Frontal cortex (tissue), 4 donors: ENCODE results near the gene EIF3B. TPM values are rescaled to one million over a fixed set of nuclear protein-coding genes. Genes with fewer than 3 reads are reported as not detected.
"Not testable (repeated sequence)": the region's sequence is repeated elsewhere in the genome, so short reads cannot be mapped to it uniquely, and the experiment has no call there.

Source experiments
- DNase-seq, 2 donors: peaks; one replicate each; pipeline ENCODE4 v3.0.0; 2012; ENCODE audit warnings: low spot score in 2 of 2
- FAIRE-seq: peaks from 2 replicates; lab custom pipeline; 2012; peaks lifted over from hg19 to GRCh38; lab: Jason Lieb, UNC
- total RNA-seq: library from RNA; depleted of rRNA; stranded (reverse); fragments of >200 nt; gene quantifications from one replicate; pipeline ENCODE4 v1.2.3, GENCODE V29; 2014
- donor health status: control.
- donor health status: control.
- donor health status: control.

The EIF3B gene
- total RNA-seq, 1 donor from 2014 or later: 62.8 TPM

DNA sequence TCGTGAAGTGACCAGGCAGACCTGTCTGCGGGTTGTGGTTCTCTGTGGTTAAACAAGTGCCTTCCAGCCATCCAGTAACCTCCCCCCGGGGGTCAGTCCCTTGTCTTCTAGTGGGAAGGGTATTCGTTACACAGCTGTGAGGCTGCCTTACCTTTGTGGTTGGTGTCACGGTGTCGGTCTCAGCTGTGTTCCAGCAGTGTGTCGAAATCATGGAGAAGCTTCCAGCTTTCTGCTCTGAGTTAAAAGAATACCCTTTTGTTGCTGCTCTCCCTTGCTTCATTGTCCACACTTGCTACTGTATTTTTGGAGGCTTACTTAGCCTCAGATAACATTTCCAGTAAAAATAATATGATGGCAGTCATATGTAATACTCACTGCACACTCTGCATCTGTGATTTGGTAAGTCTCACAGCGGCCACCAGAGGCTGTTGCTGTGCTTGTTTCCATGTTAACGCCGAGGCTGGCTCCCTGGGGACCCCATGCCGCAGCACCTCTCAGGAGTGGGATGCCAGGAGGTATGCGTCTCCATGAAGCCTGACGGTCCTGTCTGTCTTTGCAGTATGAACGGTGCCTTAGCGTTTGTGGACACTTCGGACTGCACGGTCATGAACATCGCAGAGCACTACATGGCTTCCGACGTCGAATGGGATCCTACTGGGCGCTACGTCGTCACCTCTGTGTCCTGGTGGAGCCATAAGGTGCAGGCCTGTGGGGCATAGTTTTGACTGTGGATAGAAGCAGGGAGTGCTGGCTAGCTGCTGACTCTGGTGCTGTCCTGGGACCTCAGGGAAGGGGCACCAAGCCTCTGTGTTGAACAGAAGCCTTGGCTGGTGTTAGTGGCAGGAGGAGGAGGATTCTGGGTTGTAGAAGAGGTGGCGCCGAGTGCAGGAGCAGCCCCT is 20.5 kb downstream of the EIF3B start:
- DNase-seq (no peak), FAIRE-seq (no peak)

DNA sequence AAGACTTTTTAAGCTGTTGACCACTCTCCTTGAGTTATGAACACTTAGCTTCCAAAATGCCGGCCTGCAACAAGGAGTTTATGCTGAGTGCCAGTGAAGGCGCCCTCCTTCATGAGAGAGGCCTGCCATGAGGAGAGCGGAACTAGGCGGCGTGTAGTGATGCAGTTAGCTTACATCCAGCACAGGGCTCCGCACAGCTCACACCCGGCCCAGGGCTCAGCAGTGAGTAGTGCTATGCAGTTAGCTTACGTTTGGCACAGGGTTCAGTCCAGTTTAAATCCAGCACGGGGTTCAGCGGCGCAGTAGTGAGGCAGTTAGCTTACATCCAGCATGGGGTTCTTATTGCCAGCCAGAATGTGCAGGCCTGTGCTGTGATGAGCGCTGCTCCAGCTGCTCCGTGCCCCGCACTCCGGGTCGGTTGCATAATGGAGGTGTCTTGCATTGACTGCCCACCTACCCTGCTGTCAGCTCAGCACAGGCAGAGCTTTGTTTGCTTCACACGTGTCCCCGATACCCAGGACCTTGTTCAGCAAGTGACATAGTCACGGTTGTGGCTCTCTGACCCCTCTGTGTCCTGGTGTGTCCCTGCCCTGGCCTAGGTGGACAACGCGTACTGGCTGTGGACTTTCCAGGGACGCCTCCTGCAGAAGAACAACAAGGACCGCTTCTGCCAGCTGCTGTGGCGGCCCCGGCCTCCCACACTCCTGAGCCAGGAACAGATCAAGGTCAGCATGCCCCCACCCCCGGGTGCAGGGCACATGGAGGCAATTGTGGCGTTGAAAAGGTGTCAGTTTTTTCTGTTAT is 21.9 kb downstream of the EIF3B start:
- DNase-seq (no peak), FAIRE-seq (no peak)

DNA sequence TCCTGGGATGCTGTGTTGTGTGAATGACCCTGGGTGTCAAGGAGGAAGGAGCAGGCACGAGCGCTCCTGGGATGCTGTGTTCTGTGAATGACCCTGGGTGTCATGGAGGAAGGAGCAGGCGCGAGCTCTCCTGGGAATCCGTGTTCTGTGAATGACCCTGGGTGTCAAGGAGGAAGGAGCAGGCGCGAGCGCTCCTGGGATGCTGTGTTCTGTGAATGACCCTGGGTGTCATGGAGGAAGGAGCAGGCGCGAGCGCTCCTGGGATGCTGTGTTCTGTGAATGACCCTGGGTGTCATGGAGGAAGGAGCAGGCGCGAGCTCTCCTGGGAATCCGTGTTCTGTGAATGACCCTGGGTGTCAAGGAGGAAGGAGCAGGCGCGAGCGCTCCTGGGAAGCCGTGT is 22.9 kb downstream of the EIF3B start:
- not testable (repeated sequence) for DNase-seq, FAIRE-seq

DNA sequence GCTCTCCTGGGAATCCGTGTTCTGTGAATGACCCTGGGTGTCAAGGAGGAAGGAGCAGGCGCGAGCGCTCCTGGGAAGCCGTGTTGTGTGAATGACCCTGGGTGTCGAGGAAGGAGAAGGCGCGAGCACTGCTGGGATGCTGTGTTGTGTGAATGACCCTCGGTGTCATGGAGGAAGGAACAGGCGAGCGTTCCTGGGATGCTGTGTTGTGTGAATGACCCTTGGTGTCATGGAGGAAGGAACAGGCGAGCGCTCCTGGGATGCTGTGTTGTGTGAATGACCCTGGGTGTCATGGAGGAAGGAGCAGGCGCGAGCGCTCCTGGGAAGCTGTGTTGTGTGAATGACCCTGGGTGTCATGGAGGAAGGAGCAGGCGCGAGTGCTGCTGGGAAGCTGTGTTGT is 23.5 kb downstream of the EIF3B start:
- FAIRE-seq: not testable (repeated sequence)

DNA sequence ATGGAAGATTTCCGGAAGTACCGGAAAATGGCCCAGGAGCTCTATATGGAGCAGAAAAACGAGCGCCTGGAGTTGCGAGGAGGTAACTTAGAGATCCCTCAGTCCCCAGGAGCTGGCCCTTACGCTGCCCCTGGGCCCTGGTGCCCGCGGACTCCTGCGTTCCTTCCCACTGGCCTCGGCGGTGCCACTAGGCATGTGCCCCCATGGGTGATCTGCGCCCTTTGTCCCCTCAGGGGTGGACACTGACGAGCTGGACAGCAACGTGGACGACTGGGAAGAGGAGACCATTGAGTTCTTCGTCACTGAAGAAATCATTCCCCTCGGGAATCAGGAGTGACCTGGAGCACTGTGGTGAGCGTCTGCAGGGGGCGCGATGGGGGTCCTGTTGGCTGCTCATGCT is 24.5 kb downstream of the EIF3B start:
- FAIRE-seq (no peak), DNase-seq (no peak)

More for the DNA sequence above, 23.5 kb downstream of the EIF3B start:
- not testable (repeated sequence) for DNase-seq

DNA sequence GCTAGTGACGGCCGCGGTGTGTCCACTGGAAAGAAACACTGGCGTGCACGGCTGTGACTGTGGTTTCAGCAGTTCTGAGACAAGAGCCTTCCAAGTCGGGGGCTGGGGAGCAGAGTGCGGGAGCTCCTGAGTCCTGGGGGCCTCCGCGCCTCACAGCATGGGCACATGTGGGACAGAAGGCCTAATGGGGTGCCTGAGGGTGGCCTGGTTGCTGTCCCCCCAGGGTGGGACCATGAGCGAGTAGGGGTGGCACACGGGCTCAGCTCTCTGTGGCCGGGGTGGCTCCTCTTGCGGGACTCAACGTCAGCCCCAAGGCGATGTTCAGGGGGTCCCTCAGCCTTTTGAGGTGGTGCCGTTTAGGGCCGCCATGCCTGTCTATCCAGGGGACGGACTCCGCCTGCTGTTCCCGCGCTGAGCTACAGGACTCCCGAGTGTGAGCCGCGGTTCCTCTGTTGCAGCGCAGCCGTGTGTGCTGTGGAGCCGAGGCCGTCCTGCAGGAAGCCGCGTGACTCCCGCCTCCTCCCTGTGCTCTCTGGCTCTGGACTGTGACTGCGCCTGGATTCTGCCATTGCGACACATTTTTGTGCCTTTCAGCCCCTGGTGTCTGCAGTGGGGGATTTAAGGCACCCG is 25.3 kb downstream of the EIF3B start:
- FAIRE-seq: no peak
- DNase-seq: no peak

DNA sequence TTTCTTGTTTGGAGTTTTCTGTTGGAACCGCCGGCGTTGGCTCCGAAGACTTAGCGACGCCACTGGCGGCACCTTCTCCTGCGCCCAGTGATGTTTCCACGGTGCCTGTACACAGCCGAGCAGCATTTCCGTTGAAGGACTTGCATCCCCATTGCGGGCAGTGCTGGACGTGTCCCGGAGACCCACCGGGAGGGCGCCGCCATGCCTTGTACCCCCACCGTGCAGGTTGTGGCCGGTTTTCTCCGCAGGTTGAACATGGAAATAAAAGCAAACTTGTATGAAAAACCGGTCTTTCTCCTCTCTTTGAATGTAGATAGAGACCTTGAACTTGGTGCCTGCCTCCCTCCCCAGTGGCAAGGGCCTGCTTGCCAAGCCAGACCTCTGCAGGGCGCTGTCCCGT is 25.8 kb downstream of the EIF3B start:
- FAIRE-seq (no peak), DNase-seq (no peak)

DNA sequence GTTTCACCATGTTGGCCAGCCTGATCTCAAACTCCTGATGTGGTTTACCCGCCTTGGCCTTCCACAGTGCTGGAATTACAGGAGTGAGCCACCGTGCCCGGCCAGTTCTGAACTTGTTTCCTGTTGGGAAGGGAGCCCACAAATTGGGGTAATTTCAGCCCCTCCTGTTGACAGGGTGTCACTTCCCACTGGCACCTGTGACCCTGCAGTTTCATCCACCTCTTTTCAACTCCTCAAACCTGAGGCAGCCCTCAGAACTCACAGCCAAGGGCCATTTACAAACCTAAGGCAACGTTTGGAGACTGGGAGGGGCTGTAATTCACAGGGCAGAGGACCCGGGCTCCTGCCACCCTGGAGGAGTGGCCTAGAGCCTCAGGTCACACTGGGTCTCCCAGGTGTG is 26.6 kb downstream of the EIF3B start:
- DNase-seq (no peak), FAIRE-seq (no peak)

DNA sequence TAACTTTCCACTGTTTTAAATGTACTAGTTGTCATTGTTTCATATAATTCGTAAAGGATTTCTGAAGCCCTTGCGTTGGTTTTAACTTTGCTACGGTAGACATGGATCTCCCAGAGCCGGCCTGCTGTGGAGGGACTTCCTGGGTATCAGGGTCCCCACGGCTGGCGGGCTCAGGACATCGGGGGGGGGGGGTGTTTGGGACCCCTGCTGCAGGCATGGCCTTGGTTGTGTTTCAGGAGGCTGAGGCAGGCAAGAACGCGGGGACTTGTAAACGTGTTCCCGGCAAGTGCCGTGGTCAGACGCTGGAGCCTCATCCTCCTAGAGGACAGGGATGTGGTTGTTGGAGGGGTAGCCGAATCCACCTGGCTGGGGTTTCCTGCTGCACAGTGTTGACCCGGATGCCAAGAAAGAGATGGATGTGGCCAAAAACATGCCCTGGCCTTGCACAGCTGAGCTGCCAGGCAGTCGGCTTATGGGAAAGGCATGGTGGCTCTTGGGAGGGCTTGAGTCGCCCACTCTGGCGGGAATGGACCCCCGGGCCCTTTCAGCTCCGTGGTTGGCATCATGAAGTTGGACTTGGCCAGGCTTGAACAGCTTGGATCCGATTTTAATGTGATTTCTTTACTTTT is 27.4 kb downstream of the EIF3B start:
- no peak for FAIRE-seq
- DNase-seq: no peak

DNA sequence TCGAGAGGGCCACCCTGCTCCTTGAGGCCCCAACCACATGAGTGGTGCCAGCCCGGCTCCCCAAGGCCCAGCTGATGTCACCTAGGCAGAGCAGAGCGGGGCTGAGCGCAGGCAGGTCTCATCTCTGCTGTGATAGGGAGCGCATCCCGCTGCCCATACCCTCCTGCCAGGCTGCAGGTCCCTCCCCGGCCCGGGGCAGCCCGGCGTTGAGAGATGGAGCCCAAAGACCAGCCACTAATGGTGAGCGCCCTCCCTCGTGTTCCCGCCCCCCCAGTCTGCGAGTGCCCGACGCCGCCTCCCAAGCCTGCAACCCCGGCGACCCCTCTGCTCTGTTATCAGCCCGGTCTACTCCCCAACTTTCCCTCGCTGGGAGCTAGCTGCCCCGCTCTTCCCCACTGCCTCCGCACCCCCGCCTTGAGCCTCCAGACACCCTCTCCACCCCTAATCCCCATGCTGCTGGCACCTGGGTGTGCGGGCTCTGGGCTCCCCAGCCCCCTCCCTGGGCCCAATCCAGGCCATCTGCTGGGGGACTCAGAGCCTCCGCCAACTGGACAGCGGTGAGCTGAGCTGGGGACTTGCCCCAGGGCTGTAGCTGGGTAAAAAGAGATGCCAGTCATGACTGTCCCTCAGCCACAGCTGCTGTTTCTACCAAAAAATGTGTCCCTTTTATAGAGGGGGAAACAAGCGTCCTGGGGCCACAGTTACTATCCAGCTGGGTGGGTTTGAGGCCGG is 29.1 kb downstream of the EIF3B start:
- no peak for FAIRE-seq
- no peak for DNase-seq

DNA sequence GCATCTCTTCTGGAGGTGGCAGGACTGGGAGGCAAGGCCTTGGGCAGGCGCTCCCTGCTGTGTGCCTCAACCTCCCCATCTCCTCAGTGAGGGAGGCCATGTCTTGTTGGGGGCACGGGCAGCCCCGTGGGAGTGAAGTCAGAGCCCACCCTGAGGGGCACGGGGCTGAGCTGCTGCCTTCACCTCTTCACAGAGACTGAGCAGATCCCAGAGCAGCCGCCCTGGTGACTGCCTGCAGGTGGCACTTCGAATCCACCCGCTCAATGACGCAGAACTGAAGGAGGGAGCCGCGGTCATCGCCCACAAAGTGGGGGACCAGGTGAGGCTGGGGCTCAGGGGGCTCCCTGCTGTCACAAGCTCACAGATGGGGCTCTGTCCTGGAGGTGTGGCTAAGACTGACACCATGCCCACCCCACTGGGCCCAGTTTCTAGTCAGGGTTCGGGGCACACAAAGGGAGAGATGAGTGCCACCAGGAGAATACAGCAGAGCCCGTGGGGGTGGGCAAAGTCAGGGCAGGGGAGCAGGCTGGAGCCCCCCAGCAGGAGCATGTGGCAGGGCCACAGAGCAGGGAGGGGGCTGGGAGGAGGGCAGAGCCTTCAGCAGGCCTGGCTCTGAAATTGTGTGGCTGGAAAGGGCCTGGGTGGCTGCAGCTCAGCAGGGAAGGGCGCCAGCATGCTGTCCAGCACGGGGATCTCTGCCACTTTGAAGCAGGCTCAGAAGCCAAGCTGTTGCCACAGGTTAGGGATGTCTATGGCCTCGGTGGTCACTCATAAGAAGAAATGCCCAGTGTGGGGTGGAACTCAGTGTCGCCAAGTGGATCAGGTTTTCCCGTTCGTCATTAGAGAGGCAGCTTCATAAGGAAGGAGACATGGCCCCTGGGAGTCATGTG is 30.0 kb downstream of the EIF3B start:
- DNase-seq: peak in 1 of 2 donors; percentile 55
- FAIRE-seq: no peak

DNA sequence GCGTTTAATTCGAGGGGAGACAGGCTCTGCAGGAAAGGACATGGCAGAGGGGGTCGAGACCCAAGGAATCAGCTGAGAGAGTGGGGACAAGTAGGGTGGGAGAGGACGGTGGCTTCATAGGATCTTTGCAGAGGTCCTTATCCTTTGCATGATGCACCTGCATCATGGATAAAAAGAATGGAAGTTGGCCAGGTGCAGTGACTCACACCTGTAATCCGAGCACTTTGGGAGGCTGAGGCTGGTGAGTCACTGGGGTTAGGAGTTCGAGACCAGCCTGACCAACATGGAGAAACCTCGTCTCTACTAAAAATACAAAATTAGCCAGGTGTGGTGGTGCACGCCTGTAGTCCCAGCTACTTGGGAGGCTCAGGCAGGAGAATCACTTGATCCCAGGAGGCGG is 31.5 kb downstream of the EIF3B start:
- not testable (repeated sequence) for FAIRE-seq, DNase-seq

DNA sequence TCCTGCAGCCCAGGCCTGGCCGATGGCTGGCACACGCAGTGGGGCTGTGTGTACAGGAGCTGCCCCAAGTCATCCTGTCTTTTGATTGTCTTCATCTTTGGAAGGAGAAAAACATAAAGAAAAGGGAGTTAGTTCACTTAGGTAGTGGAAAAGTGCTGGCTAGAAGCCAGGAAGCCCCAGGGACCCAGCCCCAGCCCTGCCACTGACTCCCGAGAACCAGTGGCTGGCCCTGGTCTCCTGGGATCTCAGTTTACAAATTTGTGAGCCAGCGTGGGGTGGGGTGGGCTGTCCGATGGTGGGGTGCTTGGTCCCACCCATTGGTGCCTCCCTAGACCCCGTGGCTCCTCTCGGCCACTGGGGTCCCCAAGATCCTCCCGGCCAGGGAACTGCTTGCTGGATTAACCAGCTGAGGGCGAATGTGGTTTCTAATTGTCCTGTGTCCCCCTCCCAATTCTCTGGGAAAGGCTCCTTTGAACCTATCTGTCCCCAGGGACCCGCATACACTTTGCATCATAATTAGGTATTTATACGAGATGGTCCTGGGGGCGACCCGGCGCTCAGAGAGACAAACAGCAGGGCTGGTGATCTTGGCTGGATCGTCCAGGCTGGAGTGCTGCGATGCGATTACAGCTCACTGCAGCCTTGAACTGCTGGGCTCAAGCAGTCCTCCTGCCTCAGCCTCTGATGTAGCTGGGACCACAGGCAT is 32.5 kb downstream of the EIF3B start:
- DNase-seq: no peak
- FAIRE-seq: no peak

DNA sequence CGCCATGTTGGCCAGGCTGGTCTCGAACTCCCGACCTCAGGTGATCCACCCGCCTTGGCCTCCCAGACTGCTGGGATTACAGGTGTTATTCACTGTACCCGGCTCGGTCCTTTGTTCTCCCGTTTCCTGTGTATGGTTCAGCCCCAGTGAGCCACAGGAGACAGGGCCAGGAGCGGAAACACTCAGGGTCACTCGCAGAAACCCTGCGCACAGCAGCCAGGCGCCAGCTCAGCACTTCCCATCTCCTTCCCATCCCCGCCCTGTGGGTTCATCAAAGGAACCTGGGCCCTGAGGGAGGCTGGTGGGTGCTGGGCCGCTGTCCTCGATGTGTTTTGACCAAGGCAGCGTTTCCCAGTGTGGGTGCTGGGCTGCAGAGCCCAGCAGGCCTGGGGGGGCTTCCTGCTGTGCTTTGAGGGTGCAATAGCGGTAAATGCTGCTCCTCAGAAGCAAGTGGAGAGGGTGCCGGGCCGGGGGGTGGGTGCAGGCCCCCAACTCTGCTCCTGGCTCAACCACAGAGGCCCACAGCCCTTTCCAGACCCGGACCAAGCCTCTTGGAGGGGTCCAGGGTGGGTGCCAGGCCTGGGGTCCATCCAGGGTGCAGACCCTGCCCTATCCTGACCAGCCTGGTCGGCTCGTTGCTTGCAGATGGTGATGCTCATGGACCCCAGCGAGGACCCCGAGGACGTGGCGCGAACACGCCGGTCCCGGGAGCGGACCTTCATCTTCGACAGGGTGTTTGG is 33.4 kb downstream of the EIF3B start:
- FAIRE-seq: no peak
- no peak for DNase-seq

DNA sequence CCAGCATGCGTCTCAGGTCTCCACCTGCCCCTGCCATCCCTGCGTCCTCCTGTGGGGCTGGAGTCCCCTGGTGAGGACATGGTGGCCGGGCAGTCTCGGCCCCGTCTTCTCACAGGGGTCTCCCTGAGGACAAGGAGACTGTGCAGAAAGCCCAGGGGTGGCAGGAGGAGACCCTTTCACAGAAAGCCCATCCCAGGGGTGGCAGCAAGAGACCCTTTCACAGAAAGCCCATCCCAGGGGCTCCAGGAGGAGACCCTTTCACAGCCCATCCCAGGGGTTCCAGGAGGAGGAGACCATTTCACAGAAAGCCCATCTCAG is 34.0 kb downstream of the EIF3B start:
- no peak for DNase-seq
- FAIRE-seq: no peak

DNA sequence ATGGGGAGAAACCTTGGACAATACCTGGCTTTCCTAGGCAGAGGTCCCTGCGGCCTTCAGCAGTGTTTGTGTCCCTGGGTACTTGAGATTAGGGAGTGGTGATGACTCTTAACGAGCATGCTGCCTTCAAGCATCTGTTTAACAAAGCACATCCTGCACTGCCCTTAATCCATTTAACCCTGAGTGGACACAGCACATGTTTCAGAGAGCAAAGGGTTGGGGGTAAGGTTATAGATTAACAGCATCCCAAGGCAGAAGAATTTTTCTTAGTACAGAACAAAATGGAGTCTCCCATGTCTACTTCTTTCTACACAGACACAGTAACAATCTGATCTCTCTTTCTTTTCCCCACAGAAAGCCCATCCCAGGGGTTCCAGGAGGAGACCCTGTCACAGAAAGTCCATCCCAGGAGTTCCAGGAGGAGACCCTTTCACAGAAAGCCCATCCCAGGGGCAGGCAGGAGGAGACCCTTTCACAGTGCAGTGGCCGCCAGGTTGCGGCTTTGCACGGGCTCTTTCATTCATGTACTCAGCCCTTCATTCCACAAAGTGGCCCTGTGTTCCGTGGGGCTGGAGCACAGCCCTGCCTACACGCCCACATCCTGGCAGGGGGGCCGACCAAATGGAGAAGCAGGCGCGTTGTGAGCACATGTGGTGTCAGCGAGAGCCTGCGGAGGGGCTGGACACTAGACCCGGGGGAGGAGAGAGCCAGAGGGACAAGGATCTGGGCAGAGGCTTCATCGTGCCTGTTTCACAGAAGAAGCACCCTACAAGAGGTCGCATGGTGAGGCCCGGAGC is 35.6 kb downstream of the EIF3B start:
- FAIRE-seq: not testable (repeated sequence)
- peak; percentile 40 to 51 for DNase-seq

DNA sequence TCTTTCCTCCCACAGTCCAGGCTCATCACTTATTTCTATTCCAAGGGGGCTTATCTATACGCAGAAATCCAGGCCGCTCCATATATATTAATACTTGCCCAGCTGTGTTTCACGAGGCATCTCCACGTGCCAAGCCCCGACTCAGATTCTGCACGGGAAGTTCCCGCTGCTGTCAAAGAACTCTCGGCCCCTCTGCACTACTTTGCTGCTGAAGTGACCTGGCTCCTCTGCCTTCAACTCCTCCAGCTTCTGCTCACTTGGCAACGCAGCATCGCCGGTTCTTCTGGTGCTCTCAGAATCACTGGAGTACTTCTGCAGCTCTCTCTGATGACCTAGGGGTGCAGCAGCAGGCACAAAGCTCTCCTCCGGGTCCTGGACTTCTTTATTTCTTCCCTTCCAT is 39.1 kb downstream of the EIF3B start:
- DNase-seq: no peak

More for the DNA sequence above, 39.1 kb downstream of the EIF3B start:
- no peak for FAIRE-seq
